Stromal cell of bone marrow (primary cell): ENCODE data around the gene WNT9A.

Source experiments
- DNase-seq: peaks from one replicate; pipeline ENCODE4 v3.0.0-alpha.2; 2012; ENCODE audit warnings: low read depth

The WNT9A gene

GRCh38 chr1:227941509-227942020 lies 6.2 kb downstream of the WNT9A start:
- no peak for DNase-seq

GRCh38 chr1:227940791-227941241 lies 6.9 kb downstream of the WNT9A start:
- no peak for DNase-seq

GRCh38 chr1:227939791-227940771 lies 7.7 kb downstream of the WNT9A start:
- no peak for DNase-seq

DNA sequence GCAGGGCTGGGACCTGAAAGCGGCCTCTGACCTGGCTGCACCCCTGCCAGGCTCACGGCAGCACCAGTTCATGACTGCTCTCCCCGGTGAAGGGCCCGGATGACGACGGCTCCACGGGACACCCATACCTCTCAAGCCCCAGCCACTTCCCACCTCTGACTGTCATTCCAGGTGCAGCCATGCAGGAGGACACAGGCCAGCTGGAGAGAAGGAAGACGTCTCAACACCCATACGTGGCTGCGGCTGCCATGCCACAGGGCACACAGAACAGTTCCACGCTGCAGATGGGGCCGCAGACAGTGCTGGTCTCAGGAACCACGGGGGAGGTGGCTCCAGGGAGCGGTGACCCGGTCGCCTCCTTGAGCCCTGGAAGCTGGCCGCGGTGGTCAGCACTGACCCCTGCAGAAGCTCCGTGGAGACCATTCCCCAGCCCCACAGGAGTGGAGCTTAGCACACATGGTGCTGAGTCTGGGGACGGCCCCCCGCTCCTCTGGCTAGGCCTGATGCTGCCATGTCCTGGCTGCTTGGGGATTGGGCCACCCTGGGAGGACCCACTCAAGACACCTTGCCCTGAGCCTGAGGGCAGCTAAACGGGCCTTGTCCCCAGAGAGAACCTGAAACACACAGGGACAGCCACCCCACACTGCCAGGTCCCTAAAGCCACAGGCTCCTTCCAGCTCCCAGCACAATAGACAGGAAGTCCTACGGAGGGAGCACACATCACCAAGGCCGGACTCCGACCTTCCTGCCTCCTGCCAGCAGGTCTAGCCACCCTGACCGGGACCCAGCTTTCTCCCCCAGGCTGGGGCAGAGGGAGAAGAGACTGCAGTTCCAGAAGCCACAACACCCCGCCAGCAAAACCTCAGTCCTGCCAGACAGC lies 8.6 kb downstream of the WNT9A start:
- no peak for DNase-seq

- no peak for DNase-seq
Measured at GRCh38 chr1:227938276-227938675, 9.5 kb downstream of the WNT9A start.

GRCh38 chr1:227937838-227938145 lies 9.9 kb downstream of the WNT9A start:
- no peak for DNase-seq

DNA sequence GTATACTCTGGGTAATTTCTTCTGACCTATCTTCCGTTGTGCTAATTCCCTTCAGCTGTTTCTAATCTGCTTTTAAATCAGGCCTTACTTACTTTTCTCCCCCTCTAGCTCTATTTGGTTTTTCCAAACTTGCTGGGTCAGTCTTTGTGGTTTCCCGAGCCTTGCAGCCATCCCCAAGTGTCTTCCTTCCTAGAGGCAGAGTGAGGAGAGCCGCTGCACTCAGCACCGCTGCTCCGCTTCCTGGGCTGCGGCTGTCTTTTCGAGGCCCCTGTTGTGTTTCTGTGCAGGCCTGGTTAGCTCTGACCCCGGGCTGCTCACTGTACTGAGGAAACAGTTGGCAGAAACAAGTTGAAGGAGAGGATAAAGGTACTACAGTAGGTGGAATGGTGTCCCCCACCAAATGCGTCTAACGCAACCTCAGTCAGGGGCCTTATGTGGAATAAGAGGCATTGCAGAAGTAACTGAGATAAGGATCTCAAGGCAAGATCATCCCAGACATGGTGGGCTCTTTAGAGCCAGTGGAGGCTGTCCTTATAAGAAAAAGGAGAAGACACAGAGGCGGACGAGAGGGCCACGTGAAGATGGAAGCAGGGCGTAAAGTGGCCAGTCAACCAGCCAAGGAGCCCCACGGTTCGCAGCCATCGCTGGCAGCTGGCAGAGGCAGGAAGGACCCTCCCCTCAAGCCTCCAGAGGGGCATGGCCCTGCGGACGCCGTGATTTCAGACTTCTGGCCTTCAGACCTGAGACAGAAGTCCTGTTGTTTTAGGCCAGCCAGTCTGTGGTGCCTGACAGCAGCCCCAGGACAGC lies 10.5 kb downstream of the WNT9A start:
- no peak for DNase-seq

GRCh38 chr1:227935826-227936225 lies 11.9 kb downstream of the WNT9A start:
- DNase-seq: no peak

- DNase-seq: peak; percentile 72
Measured at GRCh38 chr1:227934476-227935313, 13.0 kb downstream of the WNT9A start.

DNA sequence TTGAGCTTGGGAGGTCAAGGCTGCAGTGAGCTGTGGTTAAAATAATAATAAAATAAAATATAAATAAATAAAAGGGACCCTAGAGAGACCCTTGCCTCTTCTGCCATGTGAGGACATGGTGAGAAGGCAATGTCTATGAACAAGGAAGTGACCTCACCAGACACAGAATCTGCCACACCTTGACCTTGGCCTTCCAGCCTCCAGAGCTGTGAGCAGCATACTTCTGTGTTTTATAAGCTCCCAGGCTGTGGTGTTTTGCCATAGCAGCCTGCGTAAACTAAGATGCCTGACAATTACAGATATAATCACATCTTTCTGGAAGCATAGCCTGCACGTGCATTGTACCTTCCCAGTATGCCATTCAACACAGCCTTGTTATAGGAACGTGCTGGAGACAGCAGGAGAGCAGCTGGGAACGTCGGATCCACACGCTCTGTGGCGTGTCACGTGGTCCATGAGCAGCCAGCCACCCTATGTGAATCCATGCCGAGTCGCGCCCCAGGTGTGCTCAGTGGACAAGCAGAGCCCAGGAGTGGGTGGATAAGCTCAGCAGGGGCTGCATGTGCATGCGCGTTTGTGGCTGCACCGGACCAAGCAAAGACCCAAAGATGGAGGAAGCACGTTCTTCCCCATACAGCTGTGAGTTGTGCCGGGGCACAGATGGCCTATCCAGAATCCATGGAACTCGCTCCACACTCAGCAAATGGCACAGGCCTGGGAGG lies 17.8 kb downstream of the WNT9A start:
- no peak for DNase-seq

DNA sequence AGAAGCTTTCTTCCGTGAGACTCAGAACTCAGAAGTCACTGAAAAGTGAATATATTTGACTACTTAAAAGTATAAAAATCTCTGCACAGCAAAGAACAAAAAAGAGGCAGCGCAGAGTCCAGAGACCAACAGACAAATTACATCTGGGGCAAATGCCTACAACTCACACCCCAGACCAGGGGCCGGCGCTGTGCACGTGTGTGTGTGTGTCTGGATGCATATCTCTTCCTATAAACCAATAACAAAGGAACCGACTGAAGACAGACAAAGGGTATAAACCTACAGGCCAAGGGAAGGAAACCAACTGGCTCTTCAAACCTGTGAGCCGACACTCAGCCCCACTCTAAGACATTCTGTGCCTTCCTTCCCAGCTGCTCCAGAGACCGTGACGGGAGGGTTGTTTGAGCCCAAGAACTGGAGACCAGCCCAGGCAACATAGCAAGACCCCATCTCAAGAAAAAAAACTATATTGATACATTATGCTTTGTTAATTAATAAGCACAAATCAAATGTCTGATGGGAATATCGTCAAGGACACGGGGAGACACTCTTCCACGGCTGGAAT lies 18.8 kb downstream of the WNT9A start:
- no peak for DNase-seq

DNA sequence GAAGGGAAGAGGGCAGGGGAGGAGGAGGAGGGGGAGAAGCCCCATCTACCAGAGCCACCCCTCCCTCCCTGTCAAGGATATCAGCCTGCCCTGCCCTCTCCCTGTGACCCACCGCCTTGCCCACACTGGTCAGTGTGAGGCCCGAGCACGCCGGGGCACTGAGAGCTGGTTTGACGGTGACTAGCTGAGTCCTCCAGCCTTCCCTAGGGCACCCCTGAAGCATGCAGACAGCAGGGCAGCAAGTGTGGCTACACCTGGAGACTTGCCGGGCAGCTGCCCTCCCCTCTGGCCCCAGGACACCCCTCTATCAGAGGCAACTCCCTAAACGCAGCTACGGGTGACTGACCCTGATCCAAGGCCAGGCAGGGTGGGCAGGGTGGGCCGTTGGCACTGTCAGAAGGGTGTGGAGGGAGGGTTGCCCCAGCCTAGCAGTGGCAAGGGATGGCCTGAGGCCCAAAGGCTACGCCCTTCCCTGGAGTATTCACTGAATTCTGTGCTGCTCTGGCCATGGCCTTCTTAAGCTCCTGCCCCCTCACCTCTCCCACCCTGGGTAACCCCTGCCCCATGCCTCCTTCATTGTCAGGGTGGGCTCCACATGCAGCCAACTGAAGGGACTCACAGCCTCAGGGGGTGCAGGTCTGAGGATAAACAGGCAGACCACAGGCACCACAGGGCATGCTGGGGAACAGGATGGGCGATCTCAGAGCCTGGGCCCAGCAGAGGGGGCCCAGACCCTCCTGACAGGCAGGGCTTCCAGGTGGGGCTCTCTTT lies 19.6 kb downstream of the WNT9A start:
- no peak for DNase-seq

- no peak for DNase-seq
Measured at GRCh38 chr1:227926896-227927885, 20.5 kb downstream of the WNT9A start.

DNA sequence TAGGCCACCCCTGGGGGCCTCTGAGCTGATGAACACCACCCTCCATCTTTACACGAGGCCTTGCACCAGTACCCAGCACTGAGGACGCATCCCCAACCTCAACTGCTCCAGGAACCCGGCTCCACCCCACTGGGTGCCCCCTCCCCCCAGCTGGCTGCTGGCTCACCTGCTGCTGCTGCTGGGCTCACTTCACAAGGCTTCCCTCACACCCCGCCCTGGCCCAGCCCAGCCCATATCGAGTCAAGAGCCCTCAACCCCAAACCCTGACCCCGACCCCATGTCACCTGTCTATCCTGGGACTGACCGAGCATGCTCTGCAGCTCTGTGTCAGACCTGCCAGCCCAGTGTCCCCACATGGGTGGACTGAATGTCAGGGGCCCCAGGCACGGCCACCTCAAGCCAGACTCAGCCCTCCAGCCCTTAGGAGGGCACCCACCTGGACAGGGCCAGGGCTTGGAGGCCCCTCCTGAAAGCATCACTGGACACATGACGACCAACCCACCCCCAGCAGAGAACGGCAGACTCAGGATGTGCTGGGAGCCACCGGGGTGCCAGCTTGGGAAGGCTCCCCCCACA lies 21.4 kb downstream of the WNT9A start:
- no peak for DNase-seq

GRCh38 chr1:227925582-227926198 lies 22.0 kb downstream of the WNT9A start:
- no peak for DNase-seq

DNA sequence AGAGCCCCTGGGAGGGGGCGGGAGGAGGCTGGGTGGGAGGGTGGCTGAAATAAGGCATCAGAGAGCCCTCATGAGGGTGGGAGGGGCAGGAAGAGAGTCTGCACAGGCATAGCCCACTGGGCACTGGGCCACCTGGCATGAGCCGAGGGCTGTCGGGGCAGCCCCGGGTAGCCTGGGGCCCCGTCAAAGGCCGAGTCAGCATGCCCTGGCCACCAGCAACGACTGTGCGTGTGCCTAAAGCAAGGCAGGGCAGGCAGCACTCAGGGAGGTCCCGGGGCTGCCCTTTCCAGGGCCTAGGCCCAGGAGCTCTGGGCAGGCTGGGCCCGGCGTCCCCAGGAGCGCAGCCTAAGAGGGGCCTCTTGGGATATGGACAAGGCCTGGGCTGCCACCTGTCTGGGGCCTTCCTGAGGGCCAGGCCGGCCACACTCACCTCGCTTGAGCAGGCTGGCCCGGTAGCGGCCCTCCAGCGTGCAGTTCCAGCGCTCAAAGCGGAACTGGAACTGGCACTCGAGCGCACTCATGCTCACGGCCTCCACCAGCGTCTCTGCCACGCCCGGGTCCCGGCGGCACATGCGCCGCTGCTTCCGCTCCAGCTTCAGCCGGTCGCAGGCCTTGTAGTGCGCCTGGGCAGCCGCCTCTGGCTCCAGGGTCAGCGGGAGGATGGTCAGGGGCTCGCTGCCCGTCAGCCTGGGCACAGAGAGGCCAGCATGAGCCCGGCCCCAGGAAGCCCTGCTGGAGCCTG lies 22.7 kb downstream of the WNT9A start:
- no peak for DNase-seq
